Stimulated activated CD8-positive, alpha-beta memory T cell treated with anti-CD3 and anti-CD28 coated beads, Interleukin-4, amount 100 ng/mL, for 24 hours (primary cell): ENCODE data around the gene CADPS2.

Source experiments
- DNase-seq: peaks from one replicate; pipeline ENCODE4 v3.0.0-alpha.2; 2020; ENCODE audit warnings: low read depth

Gene CADPS2

GRCh38 chr7:122310119-122311021 is 575.9 kb downstream of the CADPS2 start:
- DNase-seq, result no peak

- no peak for DNase-seq
Measured at GRCh38 chr7:122309421-122309820, 576.8 kb downstream of the CADPS2 start.

- no peak for DNase-seq
Measured at GRCh38 chr7:122307228-122307621, 579.0 kb downstream of the CADPS2 start.

GRCh38 chr7:122306320-122307227 is 579.7 kb downstream of the CADPS2 start:
- no peak for DNase-seq

- no peak for DNase-seq
Measured at GRCh38 chr7:122305475-122306319, 580.6 kb downstream of the CADPS2 start.

- no peak for DNase-seq
Measured at GRCh38 chr7:122304996-122305421, 581.3 kb downstream of the CADPS2 start.

- no peak for DNase-seq
Measured at GRCh38 chr7:122304319-122304975, 581.8 kb downstream of the CADPS2 start, which contains the start of gene FEZF1. Gene FEZF1, minus strand, starts transcription at chr7:122304750. Its CDS starts 313 bp downstream, at chr7:122304437.

- no peak for DNase-seq
Measured at GRCh38 chr7:122303531-122304318, 582.5 kb downstream of the CADPS2 start.

GRCh38 chr7:122302761-122303530 is 583.3 kb downstream of the CADPS2 start:
- no peak for DNase-seq

GRCh38 chr7:122301858-122302760 is 584.2 kb downstream of the CADPS2 start:
- DNase-seq, result no peak

GRCh38 chr7:122300956-122301833 is 585.1 kb downstream of the CADPS2 start:
- DNase-seq, result no peak

- no peak for DNase-seq
Measured at GRCh38 chr7:122300211-122300932, 585.9 kb downstream of the CADPS2 start.

GRCh38 chr7:122299624-122300210 is 586.5 kb downstream of the CADPS2 start:
- DNase-seq, result no peak

GRCh38 chr7:122298618-122299017 is 587.6 kb downstream of the CADPS2 start:
- no peak for DNase-seq

GRCh38 chr7:122298131-122298530 is 588.1 kb downstream of the CADPS2 start:
- no peak for DNase-seq

GRCh38 chr7:122291189-122291588 is 595.1 kb downstream of the CADPS2 start:
- DNase-seq, result no peak
